Measurements from ENCODE around the gene CYB561A3. TPM values are rescaled to one million over a fixed set of nuclear protein-coding genes. Genes with fewer than 3 reads are reported as not detected.

The CYB561A3 gene
- total RNA-seq, 2 experiments from 2014 or later = 28.1 to 63.8 TPM

GRCh38 chr11:61367406-61367805 lies 5.7 kb upstream of the CYB561A3 start:
- Histone ChIP-seq H3K9me3 (ENCODE audit: low read length) (0 out of 2 replicates have a peak, but pooled peaks cover 8% of the 10 kb centered on the region), H3K79me2 (ENCODE audit: insufficient read depth, low read depth, low read length) (peaks cover 23% of the 10 kb centered on the region), H3K4me2 (ENCODE audit: low read length) (no peak overlapping the region), H3K36me3 (ENCODE audit: insufficient read depth, low read length) (peaks cover 90% of the 10 kb centered on the region), H2AFZ (ENCODE audit: low read length) (no peak overlapping the region), H4K20me1 (ENCODE audit: insufficient read depth, low read length) (no peaks in the 10 kb centered on the region), H3K9me2 (ENCODE audit: insufficient read depth, low read length) (no peaks in the 10 kb centered on the region), H3K4me3 (ENCODE audit: low read depth, low read length, poor library complexity, severe bottlenecking) (no peak overlapping the region), H3K27ac (ENCODE audit: low read depth, low read length, poor library complexity, severe bottlenecking) (no peak overlapping the region), H3K4me1 (ENCODE audit: insufficient read depth, low read length, poor library complexity, severe bottlenecking) (peaks cover 10% of the 10 kb centered on the region)
- POLR2A ChIA-PET = no interaction called here
- TF ChIP-seq CTCF (conservative IDR thresholded peaks at IDR 0.05; ENCODE audit: low read length) = no peak
- no peak for TF ChIP-seq EZH2phosphoT487 (IDR thresholded peaks at IDR 0.05; ENCODE audit: borderline replicate concordance, low read depth, low read length)
- CTCF ChIA-PET (ENCODE audit: unreplicated experiment) = interaction anchor here (0.8 to 1.2 kb wide), 2 partner anchors 18 to 37 kb away, joined by 3 read pairs; no protein-coding TSS in a partner anchor
- intact Hi-C loops (cut with micrococcal nuclease; ENCODE audit: unreplicated experiment) = no loop called here
- DNase-seq (ENCODE audit: low spot score) = no peak
- BruUV-seq (replicated peaks) = TSS peak; percentile 6

- no peak overlapping the region for H3K27ac ChIP-seq (ENCODE audit: low read depth, low read length, poor library complexity, severe bottlenecking)
- CTCF ChIA-PET (ENCODE audit: unreplicated experiment) = interaction anchor here (1.2 to 1.5 kb wide), 2 partner anchors 22 to 28 kb away, joined by 4 to 7 read pairs; no protein-coding TSS in a partner anchor
- H3K36me3 ChIP-seq (ENCODE audit: insufficient read depth, low read length) = peaks cover 61% of the 10 kb centered on the region
- peak overlapping the region; percentile 86 for H3K4me3 ChIP-seq (ENCODE audit: low read depth, low read length, poor library complexity, severe bottlenecking)
- peak overlapping the region; percentile 85; the same call in 1 of the 2 replicates for H3K4me2 ChIP-seq (ENCODE audit: low read length)
- peaks cover 48% of the 10 kb centered on the region for H3K79me2 ChIP-seq (ENCODE audit: insufficient read depth, low read depth, low read length)
- no peaks in the 10 kb centered on the region for H3K9me2 ChIP-seq (ENCODE audit: insufficient read depth, low read length)
- DNase-seq (ENCODE audit: low spot score) = no peak
- no TSS peak for BruUV-seq (replicated peaks)
- H3K4me1 ChIP-seq (ENCODE audit: insufficient read depth, low read length, poor library complexity, severe bottlenecking) = peaks cover 23% of the 10 kb centered on the region
- intact Hi-C loops (cut with micrococcal nuclease; ENCODE audit: unreplicated experiment) = loop anchor here (5.0 kb wide), 1 partner anchor 63 kb away; the partner anchor contains the start of gene CPSF7
- H3K9me3 ChIP-seq (ENCODE audit: low read length) = no peaks in the 10 kb centered on the region
- H2AFZ ChIP-seq (ENCODE audit: low read length) = no peak overlapping the region
- H4K20me1 ChIP-seq (ENCODE audit: insufficient read depth, low read length) = no peaks in the 10 kb centered on the region
- POLR2A ChIA-PET = interaction anchor here (0.7 to 4.7 kb wide), 3 partner anchors 19 to 1193 kb away, joined by 3 to 80 read pairs (median 10); partner anchors contain the start of genes DDB1 and TKFC
- no peak for TF ChIP-seq CTCF (conservative IDR thresholded peaks at IDR 0.05; ENCODE audit: low read length)
These were observed 2.5 kb upstream of the CYB561A3 start for GRCh38 chr11:61364012-61364675.

GRCh38 chr11:61362542-61362875 lies 827 bp upstream of the CYB561A3 start:
- peak overlapping the region; percentile 86 for H3K4me3 ChIP-seq (ENCODE audit: low read depth, low read length, poor library complexity, severe bottlenecking)
- peaks cover 51% of the 10 kb centered on the region for H3K79me2 ChIP-seq (ENCODE audit: insufficient read depth, low read depth, low read length)
- peak; percentile 47 for DNase-seq (ENCODE audit: low spot score)

More at GRCh38 chr11:61362542-61362875, 827 bp upstream of the CYB561A3 start:
- Histone ChIP-seq H3K27ac (ENCODE audit: low read depth, low read length, poor library complexity, severe bottlenecking) (peak overlapping the region; percentile 89), H3K4me2 (ENCODE audit: low read length) (peak overlapping the region; percentile 85), H2AFZ (ENCODE audit: low read length) (peak overlapping the region; percentile 65; the same call in 1 of the 2 replicates), H4K20me1 (ENCODE audit: insufficient read depth, low read length) (no peaks in the 10 kb centered on the region), H3K9me2 (ENCODE audit: insufficient read depth, low read length) (no peaks in the 10 kb centered on the region), H3K36me3 (ENCODE audit: insufficient read depth, low read length) (peaks cover 45% of the 10 kb centered on the region), H3K9me3 (ENCODE audit: low read length) (no peaks in the 10 kb centered on the region), H3K4me1 (ENCODE audit: insufficient read depth, low read length, poor library complexity, severe bottlenecking) (peaks cover 39% of the 10 kb centered on the region)
- CTCF ChIA-PET (ENCODE audit: unreplicated experiment) = interaction anchor here (0.9 to 1.8 kb wide), 2 partner anchors 27 to 68 kb away, joined by 3 to 13 read pairs; partner anchors contain the start of gene VWCE
- intact Hi-C loops (cut with micrococcal nuclease; ENCODE audit: unreplicated experiment) = loop anchor here (5.0 kb wide), 1 partner anchor 65 kb away; the partner anchor contains the start of gene CPSF7
- POLR2A ChIA-PET = interaction anchor here (0.7 to 4.7 kb wide), 11 partner anchors 8 to 203 kb away, joined by 3 to 80 read pairs (median 6); partner anchors contain the start of genes CPSF7, DDB1, SDHAF2 and TKFC
- TSS peak; percentile 81 for BruUV-seq (replicated peaks)
- TF ChIP-seq EZH2phosphoT487 (IDR thresholded peaks at IDR 0.05; ENCODE audit: borderline replicate concordance, low read depth, low read length) = no peak
- TF ChIP-seq CTCF (conservative IDR thresholded peaks at IDR 0.05; ENCODE audit: low read length) = no peak

Measured in OCI-LY7 (cell line).